MM.1S (cell line): ENCODE results near the gene KLF6.

Experiments
- DNase-seq: peaks from one replicate; pipeline ENCODE4 v3.0.0-alpha.2; 2015
- H2AFZ ChIP-seq: fragments of 300-600 bp; sonication (generic); 2 replicates; pipeline ENCODE4 v1.6.0; 2016; ENCODE audit warnings: antibody characterized with exemption, low read length
- H3F3A ChIP-seq: fragments of 300-600 bp; sonication (generic); 2 replicates; pipeline ENCODE4 v1.6.1; 2016; ENCODE audit warnings: mild to moderate bottlenecking, antibody characterized with exemption, low read length, moderate library complexity, mixed read lengths; ENCODE audit not compliant: insufficient read depth
- H3K27ac ChIP-seq: fragments of 300-600 bp; sonication (generic); 2 replicates; pipeline ENCODE4 v1.5.1; 2016; ENCODE audit warnings: mild to moderate bottlenecking, low read length
- H3K27me3 ChIP-seq: fragments of 300-600 bp; sonication (generic); replicated peaks from 2 replicates; pipeline ENCODE4 v1.6.0; 2016; ENCODE audit warnings: low read length; ENCODE audit not compliant: insufficient read depth
- H3K36me3 ChIP-seq: fragments of 300-600 bp; sonication (generic); replicated peaks from 2 replicates; pipeline ENCODE4 v1.6.1; 2016; ENCODE audit warnings: mild to moderate bottlenecking, low read length, mixed read lengths; ENCODE audit not compliant: insufficient read depth
- H3K4me1 ChIP-seq: fragments of 300-600 bp; sonication (generic); 2 replicates; pipeline ENCODE4 v1.6.1; 2016; ENCODE audit warnings: low read length, mixed read lengths
- H3K4me2 ChIP-seq: fragments of 300-600 bp; sonication (generic); 2 replicates; pipeline ENCODE4 v1.6.0; 2016; ENCODE audit warnings: low read depth, low read length
- H3K4me3 ChIP-seq: fragments of 300-600 bp; sonication (generic); 2 replicates; pipeline ENCODE4 v1.5.1; 2016; ENCODE audit warnings: low read length, mixed read lengths
- H3K79me2 ChIP-seq: fragments of 300-600 bp; sonication (generic); 2 replicates; pipeline ENCODE4 v1.6.1; 2016; ENCODE audit warnings: mixed run types, low read length, mixed read lengths
- H3K9ac ChIP-seq: fragments of 300-600 bp; sonication (generic); 2 replicates; pipeline ENCODE4 v1.6.1; 2016; ENCODE audit warnings: low read length, mixed read lengths
- H3K9me2 ChIP-seq: fragments of 300-600 bp; sonication (generic); replicated peaks from 2 replicates; pipeline ENCODE4 v1.6.1; 2016; ENCODE audit warnings: mild to moderate bottlenecking, low read length, mixed read lengths; ENCODE audit not compliant: insufficient read depth
- H3K9me3 ChIP-seq: fragments of 300-600 bp; sonication (generic); replicated peaks from 2 replicates; pipeline ENCODE4 v1.6.1; 2016; ENCODE audit warnings: mild to moderate bottlenecking, low read length, mixed read lengths; ENCODE audit not compliant: insufficient read depth
- H4K20me1 ChIP-seq: fragments of 300-600 bp; sonication (generic); 2 replicates; pipeline ENCODE4 v1.6.1; 2016; ENCODE audit warnings: mild to moderate bottlenecking, low read length, moderate library complexity, mixed read lengths; ENCODE audit not compliant: insufficient read depth
- CTCF ChIP-seq: fragments of 300-600 bp; sonication (generic); IDR thresholded peaks from 2 replicates; pipeline ENCODE4 v1.5.1; 2016; ENCODE audit warnings: antibody characterized with exemption, low read length, mixed read lengths
- EZH2 ChIP-seq: fragments of 300-600 bp; sonication (generic); optimal IDR thresholded peaks from 2 replicates; pipeline ENCODE3; 2017; ENCODE audit warnings: low read depth, mild to moderate bottlenecking, antibody characterized with exemption, low read length, mixed read lengths
- EZH2phosphoT487 ChIP-seq: fragments of 300-600 bp; sonication (generic); IDR thresholded peaks from 2 replicates; pipeline ENCODE4 v1.6.1; 2018; ENCODE audit warnings: antibody characterized with exemption, low read length

KLF6 gene

GRCh38 chr10:3729397-3729976 is 55.5 kb downstream of the KLF6 start:
- no peak overlapping the region for H3K9ac ChIP-seq
- no peaks in the 10 kb centered on the region for H3F3A ChIP-seq
- no peaks in the 10 kb centered on the region for H3K36me3 ChIP-seq
- H3K9me3 ChIP-seq: no peaks in the 10 kb centered on the region
- DNase-seq: no peak
- no peaks in the 10 kb centered on the region for H3K9me2 ChIP-seq
- TF ChIP-seq EZH2 (no peak), EZH2phosphoT487 (no peak), CTCF (no peak)
- H3K4me3 ChIP-seq: no peak overlapping the region
- no peak overlapping the region for H2AFZ ChIP-seq
- no peaks in the 10 kb centered on the region for H3K4me1 ChIP-seq
- H3K27ac ChIP-seq: no peak overlapping the region
- H3K79me2 ChIP-seq: no peaks in the 10 kb centered on the region
- no peaks in the 10 kb centered on the region for H3K27me3 ChIP-seq
- no peak overlapping the region for H3K4me2 ChIP-seq
- H4K20me1 ChIP-seq: no peaks in the 10 kb centered on the region

GRCh38 chr10:3728563-3728962 is 56.4 kb downstream of the KLF6 start:
- H3K9me3 ChIP-seq: no peaks in the 10 kb centered on the region
- no peak overlapping the region for H3K9ac ChIP-seq
- no peaks in the 10 kb centered on the region for H4K20me1 ChIP-seq
- no peak for DNase-seq
- no peaks in the 10 kb centered on the region for H3K36me3 ChIP-seq
- no peak overlapping the region for H3K4me3 ChIP-seq
- TF ChIP-seq CTCF (no peak), EZH2 (no peak), EZH2phosphoT487 (no peak)
- H3F3A ChIP-seq: no peaks in the 10 kb centered on the region
- H3K4me2 ChIP-seq: no peak overlapping the region
- H3K27ac ChIP-seq: no peak overlapping the region
- H3K4me1 ChIP-seq: no peaks in the 10 kb centered on the region
- no peaks in the 10 kb centered on the region for H3K9me2 ChIP-seq
- H3K79me2 ChIP-seq: no peaks in the 10 kb centered on the region
- no peaks in the 10 kb centered on the region for H3K27me3 ChIP-seq
- no peak overlapping the region for H2AFZ ChIP-seq

GRCh38 chr10:3727268-3727667 is 57.7 kb downstream of the KLF6 start:
- no peak overlapping the region for H3K4me3 ChIP-seq
- H2AFZ ChIP-seq: no peak overlapping the region
- H3K4me1 ChIP-seq: no peaks in the 10 kb centered on the region
- H3K9me2 ChIP-seq: no peaks in the 10 kb centered on the region
- H3K27ac ChIP-seq: no peak overlapping the region
- no peak for DNase-seq
- H3F3A ChIP-seq: no peaks in the 10 kb centered on the region
- H3K36me3 ChIP-seq: no peaks in the 10 kb centered on the region
- no peak overlapping the region for H3K9ac ChIP-seq
- H3K9me3 ChIP-seq: no peaks in the 10 kb centered on the region
- no peak overlapping the region for H3K4me2 ChIP-seq
- no peaks in the 10 kb centered on the region for H3K79me2 ChIP-seq
- TF ChIP-seq CTCF (no peak), EZH2 (no peak), EZH2phosphoT487 (no peak)
- no peaks in the 10 kb centered on the region for H3K27me3 ChIP-seq
- H4K20me1 ChIP-seq: no peaks in the 10 kb centered on the region
